Thyroid gland (tissue), 4 donors: ENCODE measurements around the gene BTBD9. TPM values are rescaled to one million over a fixed set of nuclear protein-coding genes. Genes with fewer than 3 reads are reported as not detected.

Experiments used
- DNase-seq, 2 donors: peaks; one replicate each; pipeline ENCODE4 v3.0.0-alpha.2; 2019
- H3K27ac ChIP-seq, 3 donors: fragments of 200-600 bp; sonication (generic); 1 replicate in 2 of 3; 2 replicates in 1 of 3; pipeline ENCODE4 v1.5.1; 2016 to 2019; ENCODE audit warnings: mild to moderate bottlenecking in 1 of 3, moderate library complexity in 1 of 3
- H3K27me3 ChIP-seq: fragments of 200-600 bp; sonication (generic); one replicate; pipeline ENCODE4 v1.5.1; 2019
- H3K36me3 ChIP-seq, 2 donors: fragments of 200-600 bp; sonication (generic); one replicate each; pipeline ENCODE4 v1.5.1; 2016 to 2019
- H3K4me1 ChIP-seq, 2 donors: fragments of 200-600 bp; sonication (generic); one replicate each; pipeline ENCODE4 v1.5.1; 2017 to 2019
- H3K4me3 ChIP-seq, 3 donors: fragments of 200-600 bp; sonication (generic); replicated peaks in 1 of 3; 1 replicate in 2 of 3; 2 replicates in 1 of 3; pipeline ENCODE4 v1.5.1; 2016; ENCODE audit warnings: mild to moderate bottlenecking in 1 of 3
- H3K9me3 ChIP-seq: fragments of 200-600 bp; sonication (generic); one replicate; pipeline ENCODE4 v1.5.1; 2017
- POLR2A ChIP-seq, 2 donors: fragments of 450-650 bp; IDR thresholded peaks; one replicate each; pipeline ENCODE4 v1.6.1; 2017; ENCODE audit warnings: antibody characterized with exemption in 2 of 2, mild to moderate bottlenecking in 2 of 2, moderate library complexity in 1 of 2
- WGBS, 2 donors: methylation state at CpG; one replicate each; pipeline ENCODE4 v1.1.5; 2017; 5-methylcytosine and 5-hydroxymethylcytosine counted together
- intact Hi-C: fragments of 100-400 bp; cut with DNase I; formaldehyde crosslinking; loops from one replicate; pipeline ENCODE4 v1.15.1; 2023
- total RNA-seq, 4 donors: library from RNA; depleted of rRNA; stranded (reverse); fragments of >200 nt; gene quantifications; one replicate each; pipeline ENCODE4 v1.2.3, GENCODE V29; 2016
- TF ChIP-seq, protein P1 (sequence below), 6 experiments: fragments of 200-600 bp in 3 of 6; fragments of 450-650 bp in 3 of 6; sonication (generic) in 3 of 6; IDR thresholded peaks; one replicate each; pipeline ENCODE4 v1.5.1; 2016 to 2019; ENCODE audit warnings: antibody characterized with exemption in 6 of 6, mild to moderate bottlenecking in 2 of 6, inconsistent platforms in 1 of 6, moderate library complexity in 1 of 6

The BTBD9 gene
- total RNA-seq, 4 donors from 2014 or later: 17.3 to 32.0 (median 27.4) TPM

- intact Hi-C loops: no loop called here
- H3K4me1 ChIP-seq: no peaks in the 10 kb centered on the region
- no peak for TF ChIP-seq POLR2A (IDR thresholded peaks at IDR 0.05)
- TF ChIP-seq, protein P1, sequence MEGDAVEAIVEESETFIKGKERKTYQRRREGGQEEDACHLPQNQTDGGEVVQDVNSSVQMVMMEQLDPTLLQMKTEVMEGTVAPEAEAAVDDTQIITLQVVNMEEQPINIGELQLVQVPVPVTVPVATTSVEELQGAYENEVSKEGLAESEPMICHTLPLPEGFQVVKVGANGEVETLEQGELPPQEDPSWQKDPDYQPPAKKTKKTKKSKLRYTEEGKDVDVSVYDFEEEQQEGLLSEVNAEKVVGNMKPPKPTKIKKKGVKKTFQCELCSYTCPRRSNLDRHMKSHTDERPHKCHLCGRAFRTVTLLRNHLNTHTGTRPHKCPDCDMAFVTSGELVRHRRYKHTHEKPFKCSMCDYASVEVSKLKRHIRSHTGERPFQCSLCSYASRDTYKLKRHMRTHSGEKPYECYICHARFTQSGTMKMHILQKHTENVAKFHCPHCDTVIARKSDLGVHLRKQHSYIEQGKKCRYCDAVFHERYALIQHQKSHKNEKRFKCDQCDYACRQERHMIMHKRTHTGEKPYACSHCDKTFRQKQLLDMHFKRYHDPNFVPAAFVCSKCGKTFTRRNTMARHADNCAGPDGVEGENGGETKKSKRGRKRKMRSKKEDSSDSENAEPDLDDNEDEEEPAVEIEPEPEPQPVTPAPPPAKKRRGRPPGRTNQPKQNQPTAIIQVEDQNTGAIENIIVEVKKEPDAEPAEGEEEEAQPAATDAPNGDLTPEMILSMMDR (IDR thresholded peaks at IDR 0.05): no peak
- H3K27me3 ChIP-seq: no peaks in the 10 kb centered on the region
- H3K36me3 ChIP-seq: no peaks in the 10 kb centered on the region
- H3K27ac ChIP-seq: no peak overlapping the region
- no peak for DNase-seq
- H3K4me3 ChIP-seq: no peak overlapping the region
- WGBS, 2 donors: 91% methylated on average over 5 of the region's 5 CpGs
- H3K9me3 ChIP-seq: no peaks in the 10 kb centered on the region
Observed at GRCh38 chr6:38503032-38503773, 136.5 kb downstream of the BTBD9 start.

DNA sequence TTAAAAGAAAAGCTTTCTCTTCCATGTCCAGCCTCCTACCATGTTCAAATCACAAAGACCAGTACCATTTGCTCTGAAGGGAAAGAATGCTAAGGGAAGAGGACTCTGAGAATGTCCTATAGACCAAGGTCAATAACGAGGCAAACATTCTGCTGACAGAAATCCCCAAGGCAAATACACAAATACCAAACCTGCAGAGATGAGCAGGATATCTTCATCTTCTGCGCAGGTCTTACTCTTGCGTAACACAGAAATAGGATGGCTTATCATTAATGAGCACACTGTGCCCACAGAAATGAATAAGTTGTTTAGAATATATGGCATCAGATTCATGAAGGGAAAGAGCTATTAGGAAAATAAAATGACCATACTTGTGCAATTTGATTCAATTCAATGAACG, 137.3 kb downstream of the BTBD9 start:
- Histone ChIP-seq H3K36me3 (no peaks in the 10 kb centered on the region), H3K4me3 (no peak overlapping the region), H3K27ac (no peak overlapping the region), H3K27me3 (no peaks in the 10 kb centered on the region), H3K9me3 (no peaks in the 10 kb centered on the region), H3K4me1 (no peaks in the 10 kb centered on the region)
- TF ChIP-seq, protein P1 (IDR thresholded peaks at IDR 0.05): no peak
- no peak for TF ChIP-seq POLR2A (IDR thresholded peaks at IDR 0.05)
- no peak for DNase-seq
- WGBS, 2 donors: 82 to 87% methylated on average over 4 of the region's 4 CpGs
- intact Hi-C loops: no loop called here

DNA sequence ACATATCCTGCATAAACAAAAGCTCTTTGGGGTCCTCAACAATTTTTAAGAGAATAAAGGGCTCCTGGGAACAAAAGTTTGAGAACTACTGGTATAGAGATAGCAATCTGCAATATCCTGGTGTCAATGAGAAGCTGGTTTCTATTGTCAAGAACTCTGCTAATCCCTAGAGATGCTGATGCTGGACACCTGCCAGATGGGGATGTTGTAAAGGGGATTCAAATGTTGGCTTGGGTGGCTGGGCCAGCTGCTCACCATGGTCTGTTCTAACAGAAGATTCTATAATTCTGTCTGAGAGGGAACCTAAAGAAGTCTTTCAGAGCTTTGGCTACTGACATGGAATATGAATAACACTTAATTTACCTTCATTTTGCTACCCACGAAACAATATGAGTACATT, 137.8 kb downstream of the BTBD9 start:
- 97 to 98% methylated on average over 1 of the region's 1 CpG for WGBS, 2 donors
- no peak for TF ChIP-seq POLR2A (IDR thresholded peaks at IDR 0.05)
- TF ChIP-seq, protein P1 (IDR thresholded peaks at IDR 0.05): no peak
- Histone ChIP-seq H3K4me1 (no peaks in the 10 kb centered on the region), H3K4me3 (no peak overlapping the region), H3K27ac (no peak overlapping the region), H3K9me3 (no peaks in the 10 kb centered on the region), H3K27me3 (no peaks in the 10 kb centered on the region), H3K36me3 (no peaks in the 10 kb centered on the region)
- intact Hi-C loops: no loop called here
- no peak for DNase-seq

DNA sequence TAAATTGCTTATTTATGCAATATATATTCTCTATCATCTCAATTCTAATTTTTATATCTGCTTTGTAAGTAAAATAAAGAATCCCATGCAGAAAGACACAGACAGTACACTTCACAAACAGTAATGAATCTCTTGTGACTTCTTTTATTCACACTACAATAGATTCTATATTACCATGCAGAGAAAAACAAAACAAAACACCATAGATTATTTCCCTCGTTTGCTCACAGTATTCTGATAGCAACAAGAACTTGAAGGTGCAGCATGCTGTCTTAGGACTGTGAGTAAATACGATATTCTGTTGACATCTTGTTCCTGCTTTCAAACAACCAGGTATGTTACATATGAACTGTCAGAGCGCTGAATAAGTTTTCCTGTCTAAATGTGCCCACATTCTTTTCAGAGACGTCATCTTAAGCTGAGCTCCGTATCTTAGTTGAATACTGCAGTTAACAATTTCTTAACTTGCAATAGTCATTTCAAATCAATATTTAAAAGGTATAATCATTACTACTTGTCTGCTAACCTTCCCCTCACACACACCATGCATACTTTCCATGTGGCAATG, 140.1 kb downstream of the BTBD9 start:
- WGBS, 2 donors: 78 to 93% methylated on average over 5 of the region's 5 CpGs
- intact Hi-C loops: loop anchor here (5.0 to 10.0 kb wide), 2 partner anchors 725 to 792 kb away; no protein-coding TSS in a partner anchor

DNA sequence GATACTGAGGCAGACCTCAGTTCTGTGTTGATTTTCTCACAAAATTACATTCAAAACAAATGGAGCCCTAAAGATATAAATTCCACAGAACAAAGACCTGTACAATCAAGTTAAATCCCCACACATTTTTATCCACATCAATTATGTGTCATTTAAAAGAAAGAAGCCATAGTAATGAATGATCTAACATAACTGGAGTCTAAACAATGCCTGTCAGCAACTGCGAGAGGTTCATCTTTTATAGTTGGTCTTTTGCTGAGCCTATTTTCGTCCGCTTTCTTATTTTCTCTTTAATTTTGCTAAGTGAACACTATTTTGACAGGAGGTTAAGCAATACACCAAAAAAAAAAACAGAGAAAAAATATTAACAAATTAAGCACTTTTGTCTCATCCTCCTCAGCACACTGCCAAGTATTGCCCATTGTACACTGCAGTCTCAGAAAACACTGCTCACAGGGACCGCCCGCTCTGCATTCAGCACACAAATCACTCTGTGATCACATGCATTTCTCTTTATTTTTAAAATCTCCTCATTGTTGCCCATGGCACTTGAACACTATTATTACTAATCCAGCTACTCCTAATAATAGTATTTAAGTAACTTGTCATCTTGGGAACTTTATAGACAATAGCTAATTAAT, 140.8 kb downstream of the BTBD9 start:
- WGBS, 2 donors: 74 to 76% methylated on average over 5 of the region's 5 CpGs

More for the DNA sequence above, 140.1 kb downstream of the BTBD9 start:
- H3K27ac ChIP-seq: no peak overlapping the region
- H3K36me3 ChIP-seq: no peaks in the 10 kb centered on the region
- no peak for DNase-seq
- no peaks in the 10 kb centered on the region for H3K27me3 ChIP-seq
- TF ChIP-seq POLR2A (IDR thresholded peaks at IDR 0.05): no peak
- H3K4me3 ChIP-seq: no peak overlapping the region
- H3K4me1 ChIP-seq: no peaks in the 10 kb centered on the region
- no peaks in the 10 kb centered on the region for H3K9me3 ChIP-seq

More for the DNA sequence above, 140.8 kb downstream of the BTBD9 start:
- DNase-seq: no peak
- Histone ChIP-seq H3K27me3 (no peaks in the 10 kb centered on the region), H3K9me3 (no peaks in the 10 kb centered on the region), H3K27ac (no peak overlapping the region), H3K4me1 (no peaks in the 10 kb centered on the region), H3K36me3 (no peaks in the 10 kb centered on the region), H3K4me3 (no peak overlapping the region)
- intact Hi-C loops: loop anchor here (5.0 to 10.0 kb wide), 2 partner anchors 724 to 792 kb away; no protein-coding TSS in a partner anchor
- TF ChIP-seq, protein P1 (IDR thresholded peaks at IDR 0.05): no peak
- no peak for TF ChIP-seq POLR2A (IDR thresholded peaks at IDR 0.05)
